ENCODE results near the gene ARID5B.

ARID5B gene

DNA sequence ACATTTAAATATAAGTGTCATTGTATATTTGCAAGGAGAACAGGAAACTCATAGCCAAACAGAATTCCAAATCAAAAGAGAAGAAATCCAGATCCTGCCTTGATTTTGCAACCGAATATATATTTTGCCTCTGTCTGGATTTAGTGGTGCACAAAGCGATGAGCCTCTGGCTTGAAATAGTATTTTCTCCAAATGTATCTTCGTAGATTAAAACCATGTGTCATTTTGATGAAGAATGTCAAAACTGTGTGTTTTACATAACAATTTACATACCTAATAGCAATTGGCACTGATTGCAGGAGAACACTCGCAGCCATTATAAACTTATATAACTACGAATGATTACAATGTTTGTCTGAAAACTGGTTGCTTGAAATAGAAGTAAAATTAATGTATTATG lies 156.4 kb downstream of the ARID5B start:
- no peak for DNase-seq

DNA sequence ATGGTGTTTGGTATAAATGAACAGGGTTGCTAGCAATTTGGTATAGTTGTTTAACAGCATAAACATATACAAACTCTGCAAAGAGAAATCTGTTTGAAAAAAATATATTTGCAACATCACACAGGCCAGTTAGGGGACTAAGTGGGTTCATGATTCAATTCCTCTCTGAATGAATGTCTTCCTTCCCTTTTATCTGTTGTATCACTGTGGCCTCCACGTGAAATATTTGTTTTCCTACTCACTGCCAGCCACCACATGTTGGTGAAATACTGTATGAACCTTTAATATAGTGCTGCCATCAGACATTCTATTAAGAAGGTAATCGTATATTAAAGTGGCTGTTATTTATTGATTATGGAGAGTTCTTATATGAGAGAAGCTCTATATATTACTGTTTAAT lies 157.0 kb downstream of the ARID5B start:
- no peak for DNase-seq

DNA sequence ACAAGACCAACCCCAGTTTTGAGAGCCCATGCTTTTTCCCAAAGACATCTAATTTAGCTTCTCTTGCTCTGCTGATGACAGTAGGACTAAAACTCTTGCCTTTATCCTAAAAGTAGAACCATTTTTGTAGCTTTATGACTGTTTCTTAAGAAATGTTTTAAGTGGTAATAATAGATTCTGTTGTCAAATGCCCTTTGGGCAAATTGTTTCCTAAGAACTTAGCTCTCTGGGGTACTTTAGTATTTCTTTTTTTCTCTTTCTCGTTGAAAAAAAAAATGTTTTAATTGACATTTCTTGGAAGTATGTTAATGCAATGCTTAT lies 157.4 kb downstream of the ARID5B start:
- no peak for DNase-seq

DNA sequence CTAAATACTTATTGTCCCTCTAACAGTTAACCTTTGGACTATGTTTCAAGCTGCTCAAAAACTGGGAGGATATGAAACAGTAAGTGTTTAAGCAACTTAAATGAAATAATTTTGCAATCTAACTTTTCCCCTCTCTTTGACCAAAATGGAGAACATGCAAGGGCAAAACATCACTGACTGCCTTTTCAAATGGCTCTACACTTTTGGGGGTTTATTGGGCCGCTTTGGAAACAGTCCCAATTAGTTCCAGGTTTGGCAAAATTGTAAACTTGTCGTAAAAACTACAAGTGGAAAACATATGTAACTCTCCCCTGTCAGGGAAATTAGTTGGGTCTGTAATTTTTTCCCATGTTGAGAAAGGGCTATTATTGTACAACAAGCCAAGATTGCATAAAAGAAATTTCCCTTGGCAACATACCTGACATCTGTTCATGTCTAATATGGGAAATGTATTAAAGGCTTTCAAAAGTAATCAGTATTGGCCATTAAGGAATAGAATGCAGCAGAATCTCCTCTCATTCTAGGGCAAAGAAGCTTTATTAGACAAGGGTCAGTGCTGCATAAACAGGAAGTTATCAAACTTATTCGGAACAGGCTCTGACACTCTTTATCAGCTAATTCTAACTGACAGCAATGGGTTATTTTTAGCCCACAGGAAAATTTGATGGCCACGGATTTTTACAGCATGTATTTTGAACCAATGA lies 157.9 kb downstream of the ARID5B start:
- no peak for DNase-seq

DNA sequence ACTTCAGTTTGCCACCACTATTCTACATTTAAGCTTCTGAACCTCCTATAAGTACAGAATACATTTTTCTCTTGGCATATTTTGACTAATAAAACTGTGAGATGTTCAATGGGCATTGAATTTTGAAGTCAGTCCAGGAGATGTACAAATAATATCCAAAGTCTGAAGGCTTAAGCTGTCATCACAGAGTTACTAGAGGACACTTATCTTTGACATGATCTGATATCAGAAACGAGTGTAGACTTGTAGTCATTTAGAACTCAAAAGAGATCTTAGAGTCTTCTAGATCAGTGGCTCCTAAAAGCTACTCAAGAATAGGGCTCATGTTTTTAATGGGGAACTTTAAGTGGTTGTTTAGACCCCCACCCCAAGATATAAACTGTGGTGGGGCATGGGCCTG lies 160.5 kb downstream of the ARID5B start:
- DNase-seq, result no peak

DNA sequence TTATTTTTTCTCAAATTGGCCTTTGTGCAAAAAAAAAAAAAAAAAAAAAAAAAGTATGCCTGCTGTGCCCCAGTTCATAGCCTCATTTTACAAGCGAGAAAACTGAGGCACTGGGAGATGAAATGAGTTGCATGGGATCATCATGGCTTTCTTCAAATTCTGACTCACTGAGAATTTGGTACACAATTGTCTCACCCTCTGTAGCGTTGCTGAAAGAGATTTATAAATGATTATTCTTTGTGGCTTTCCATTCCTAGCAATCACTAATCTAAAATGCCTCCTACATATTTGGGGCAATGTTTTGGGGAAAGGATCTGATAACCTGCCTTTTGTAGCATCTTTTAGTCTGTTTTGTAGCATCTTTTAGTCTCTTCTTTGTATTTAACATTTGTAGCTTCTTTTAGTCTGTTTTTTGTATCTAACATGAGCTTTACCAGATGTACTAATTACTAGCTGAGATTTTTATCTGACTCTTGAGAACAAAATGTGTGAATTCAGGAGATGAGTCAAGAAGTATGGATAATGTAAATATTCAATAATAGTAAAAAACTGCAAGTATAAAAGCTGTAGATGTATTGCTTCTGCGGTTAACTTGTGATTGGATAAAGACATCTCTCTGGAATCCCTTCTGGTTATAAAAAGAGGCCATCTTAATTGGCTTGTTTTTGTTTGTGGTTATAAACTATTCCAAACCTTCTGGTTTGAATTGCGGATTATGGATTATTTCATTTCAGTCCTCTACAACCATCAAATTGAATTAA lies 161.4 kb downstream of the ARID5B start:
- no peak for DNase-seq

DNA sequence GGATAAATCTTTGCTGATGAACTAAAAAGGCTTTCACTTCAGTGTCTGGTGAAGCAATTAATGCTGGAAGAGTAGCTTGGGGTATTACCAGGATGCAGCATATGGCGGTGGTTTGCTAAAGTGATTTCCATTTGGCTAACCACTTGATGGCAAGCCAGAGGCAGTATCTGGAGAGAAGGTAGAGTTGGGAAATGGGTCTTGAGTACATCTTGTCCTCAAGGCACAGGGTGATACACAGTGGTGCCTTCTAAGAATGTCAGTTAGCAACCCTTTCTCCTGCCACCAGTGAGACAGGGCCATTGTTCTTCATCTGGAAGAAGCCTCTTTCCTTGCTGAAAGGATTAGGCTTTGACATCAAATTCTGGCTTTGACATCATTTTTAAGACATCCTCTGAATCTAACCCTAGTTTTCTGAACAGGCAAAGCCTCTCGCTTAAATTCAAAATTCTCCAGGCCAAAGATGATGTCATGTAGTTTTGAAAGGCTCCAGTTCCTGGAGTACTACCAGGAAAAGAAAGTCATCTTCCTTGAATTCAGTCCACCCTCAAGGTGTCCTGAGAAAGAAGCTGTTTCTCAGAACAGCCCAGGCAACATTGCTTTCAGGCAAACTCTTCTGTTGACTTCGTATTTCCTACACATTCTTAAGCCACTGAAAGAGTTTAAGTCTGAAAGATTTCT lies 162.4 kb downstream of the ARID5B start:
- DNase-seq, result no peak

DNA sequence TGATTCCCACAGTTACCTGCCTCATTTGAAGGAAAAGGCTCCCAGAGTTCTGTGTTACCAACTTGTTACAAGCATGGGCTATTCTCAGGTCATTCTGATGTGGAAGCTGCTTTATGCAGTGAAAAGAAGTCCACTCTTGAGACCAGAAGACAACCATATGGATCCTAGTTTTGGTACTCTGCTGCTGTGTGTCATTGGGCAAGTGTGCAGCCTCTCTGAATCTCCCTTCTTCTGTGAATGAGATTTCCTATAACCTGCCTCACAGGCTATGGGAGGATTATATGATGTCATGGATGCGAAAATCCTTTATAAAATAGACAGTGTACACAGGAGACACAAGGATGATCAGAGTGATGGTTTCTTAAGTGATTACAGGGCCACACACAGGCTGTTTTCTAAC lies 166.1 kb downstream of the ARID5B start:
- DNase-seq, result no peak

DNA sequence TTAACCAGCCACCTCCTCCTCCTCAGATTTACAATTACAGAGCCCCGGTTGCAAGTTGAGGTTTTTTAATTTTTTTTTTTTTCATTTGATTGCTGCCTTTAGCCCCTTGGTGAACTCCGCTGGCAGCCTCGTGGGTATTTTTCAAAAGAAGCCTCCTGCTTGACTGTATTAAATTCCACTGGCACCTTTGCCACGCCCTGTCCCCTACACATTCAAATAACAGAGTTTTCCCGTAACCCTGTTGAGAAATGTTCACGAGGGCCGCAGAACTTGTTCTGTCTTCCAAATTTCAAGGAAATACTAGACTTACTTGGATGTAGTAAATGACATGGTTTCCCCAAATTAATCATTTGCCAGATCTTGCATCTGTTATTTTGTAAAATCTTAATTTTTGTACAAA lies 167.0 kb downstream of the ARID5B start:
- no peak for DNase-seq

DNA sequence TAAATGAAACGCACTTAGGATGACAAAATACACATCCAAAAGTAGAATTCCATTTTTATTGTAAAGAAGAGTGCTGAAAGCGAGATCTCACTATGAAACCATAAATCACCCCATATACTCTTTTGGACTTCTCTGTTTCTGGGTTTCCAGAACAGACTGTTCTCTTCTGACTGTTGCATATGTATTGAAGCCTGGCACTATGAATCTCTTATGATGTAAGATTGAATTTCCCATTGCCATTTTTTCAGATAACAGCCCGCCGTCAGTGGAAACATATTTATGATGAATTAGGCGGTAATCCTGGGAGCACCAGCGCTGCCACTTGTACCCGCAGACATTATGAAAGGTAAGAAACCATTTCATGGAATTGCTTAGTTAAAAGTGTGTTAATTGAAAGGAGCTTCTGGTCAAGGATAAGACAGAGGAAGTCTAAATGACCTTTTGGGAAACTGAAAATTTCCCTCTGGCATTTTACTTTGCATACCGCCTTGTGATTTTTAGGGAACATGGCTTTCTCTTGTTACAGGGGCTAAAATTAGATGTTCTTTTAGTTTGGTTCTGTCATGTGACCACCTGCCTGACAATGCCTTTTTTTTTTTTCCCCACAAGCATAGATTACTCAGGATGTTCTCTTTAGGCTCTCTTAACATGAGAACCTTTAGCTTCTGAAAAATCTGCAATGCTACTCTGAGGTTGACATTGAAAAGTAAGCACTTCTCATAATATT lies 168.1 kb downstream of the ARID5B start:
- DNase-seq, result no peak

DNA sequence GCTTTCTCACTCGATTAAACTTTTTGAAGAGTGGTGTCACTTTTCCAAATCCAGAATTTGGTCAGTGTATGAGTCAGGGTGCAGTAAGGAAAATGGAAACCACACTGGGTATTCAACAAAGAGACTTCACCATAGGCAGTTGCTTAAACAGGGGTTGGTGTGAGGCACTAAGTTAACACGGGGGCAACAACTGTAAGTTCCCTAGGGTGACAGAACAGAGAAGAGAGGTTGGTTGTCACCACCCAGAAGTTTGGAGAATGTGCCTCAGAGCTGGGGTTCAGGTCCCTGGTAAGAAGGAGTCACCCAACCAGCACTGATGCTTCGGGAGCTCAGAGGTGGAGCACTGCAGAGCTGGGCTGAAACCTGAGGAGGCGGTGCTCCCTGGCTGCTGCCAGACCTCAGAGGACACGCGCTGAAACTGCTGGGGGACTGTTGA lies 170.4 kb downstream of the ARID5B start:
- no peak for DNase-seq

DNA sequence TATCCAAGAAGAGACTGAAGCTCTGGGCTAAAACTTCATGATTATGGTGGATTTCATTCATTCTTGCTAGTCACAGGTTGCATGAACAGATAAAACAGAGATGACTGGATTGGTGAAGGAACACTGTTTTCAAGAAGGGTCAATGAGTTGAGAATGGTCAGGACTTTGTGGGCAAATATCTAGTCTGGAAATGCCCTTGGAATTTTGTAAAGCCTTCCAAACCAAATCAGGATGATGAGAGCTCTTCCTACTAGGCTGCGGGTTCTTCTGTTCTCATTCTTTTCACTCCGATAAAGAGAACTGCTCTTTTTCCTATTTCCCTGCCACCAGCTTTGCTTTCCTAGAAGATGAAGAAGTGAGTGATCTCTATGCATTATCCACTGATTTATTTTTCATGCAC lies 171.4 kb downstream of the ARID5B start:
- DNase-seq, result no peak

DNA sequence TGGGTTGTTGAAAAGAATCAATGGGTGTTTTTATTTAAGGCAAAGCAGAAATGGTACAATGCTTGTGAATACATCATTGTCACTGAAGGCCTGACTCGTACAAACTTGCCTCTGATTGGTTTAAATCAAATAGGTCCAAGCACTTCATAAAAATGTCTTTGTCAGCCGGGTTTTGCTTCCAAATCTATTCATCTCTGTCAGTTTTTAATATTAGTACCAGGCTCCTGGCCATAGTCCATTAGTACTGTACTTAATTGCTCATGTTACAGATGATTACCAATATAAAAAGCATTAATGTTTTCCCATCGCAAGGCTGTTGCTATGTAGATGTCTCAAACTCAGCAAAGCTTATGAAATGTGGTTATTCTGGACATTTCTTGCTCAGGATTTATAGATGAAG lies 171.9 kb downstream of the ARID5B start:
- DNase-seq, result no peak

DNA sequence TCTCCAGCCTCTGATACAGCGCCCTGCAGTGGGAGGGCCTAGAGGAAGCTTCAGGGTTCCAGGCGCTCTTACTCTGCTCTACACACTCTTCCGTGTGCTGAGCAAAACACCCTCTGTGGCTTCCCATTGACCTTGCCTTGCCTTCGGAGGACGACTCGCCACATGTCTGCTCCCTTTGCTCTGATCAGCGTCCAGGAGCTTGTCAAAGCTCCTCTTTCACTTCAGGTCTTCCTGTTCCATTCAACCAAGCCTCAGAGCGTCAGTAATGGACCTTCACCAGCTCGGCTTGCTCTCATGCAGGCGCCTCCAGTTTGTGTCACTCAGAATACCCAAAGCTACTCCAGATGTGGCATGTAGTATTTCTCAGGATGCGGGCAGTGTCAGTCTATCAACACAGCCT lies 173.9 kb downstream of the ARID5B start:
- no peak for DNase-seq

DNA sequence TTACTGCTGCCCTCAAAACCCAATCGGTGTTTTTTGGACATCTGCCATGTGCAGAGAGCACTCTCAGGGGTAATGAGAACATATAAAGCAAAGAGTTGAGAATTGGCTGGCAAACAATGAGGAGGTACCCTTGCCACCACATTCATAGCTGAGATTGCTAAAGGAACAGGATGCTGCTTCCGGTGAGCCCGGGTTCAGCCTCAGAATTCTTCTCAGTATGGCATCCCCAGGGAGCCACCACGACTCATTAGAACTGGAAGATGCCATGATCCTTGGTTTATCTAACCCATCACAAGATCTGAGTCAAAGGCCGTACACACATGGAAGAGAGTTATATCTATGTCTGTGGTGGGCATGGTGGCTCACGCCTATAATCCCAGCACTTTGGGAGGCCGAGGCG lies 174.4 kb downstream of the ARID5B start:
- no peak for DNase-seq

DNA sequence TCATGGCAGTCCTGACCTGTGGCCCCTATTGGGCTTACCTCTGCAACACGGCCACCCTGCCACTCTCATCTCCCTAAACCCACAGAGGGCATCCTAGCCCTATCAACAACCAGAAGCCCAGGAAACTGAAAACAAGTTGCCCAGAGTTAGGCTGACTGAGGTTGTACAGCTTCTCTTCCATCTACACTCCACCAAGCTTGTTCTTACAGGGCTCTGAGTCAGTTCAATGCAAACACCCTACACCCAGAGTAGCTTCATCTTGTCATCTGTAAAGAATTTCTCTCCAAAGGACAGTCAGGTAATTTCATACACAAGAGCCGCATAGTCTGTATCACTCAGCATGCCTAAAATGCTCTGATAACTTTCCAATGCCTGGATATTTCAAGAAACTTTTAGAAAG lies 175.4 kb downstream of the ARID5B start:
- no peak for DNase-seq

DNA sequence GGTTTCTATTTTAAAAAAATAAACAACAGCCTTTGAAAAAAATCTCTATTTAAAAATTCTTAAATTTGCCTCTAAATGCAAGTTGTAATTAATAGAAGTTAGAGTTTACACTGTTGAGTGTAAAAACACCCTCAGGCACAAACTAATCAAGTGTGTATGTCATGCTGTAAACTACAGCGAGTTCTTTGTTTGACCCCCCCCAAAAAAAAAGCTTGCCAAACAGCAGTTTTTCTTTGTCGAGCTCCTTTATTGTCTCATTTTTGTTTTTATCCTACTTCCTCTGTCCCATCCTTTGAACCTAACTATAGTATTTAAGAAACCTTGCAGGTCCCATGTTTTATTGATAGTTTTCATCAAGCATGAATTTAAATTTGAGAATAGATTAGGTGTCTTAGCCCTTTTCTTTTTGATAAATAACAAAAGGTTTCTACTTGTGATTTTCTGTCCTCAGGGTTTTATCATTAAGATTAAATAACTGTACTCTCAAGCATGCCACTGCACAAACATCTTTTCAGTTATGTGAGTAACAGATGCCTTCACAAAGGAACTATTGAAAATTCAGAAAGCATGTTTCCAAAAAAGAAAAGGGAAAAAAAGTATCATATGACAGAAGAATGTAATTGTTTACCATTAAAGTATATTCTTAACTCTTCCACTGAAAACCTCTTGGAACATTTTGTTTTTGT lies 176.0 kb downstream of the ARID5B start:
- DNase-seq, result no peak

DNA sequence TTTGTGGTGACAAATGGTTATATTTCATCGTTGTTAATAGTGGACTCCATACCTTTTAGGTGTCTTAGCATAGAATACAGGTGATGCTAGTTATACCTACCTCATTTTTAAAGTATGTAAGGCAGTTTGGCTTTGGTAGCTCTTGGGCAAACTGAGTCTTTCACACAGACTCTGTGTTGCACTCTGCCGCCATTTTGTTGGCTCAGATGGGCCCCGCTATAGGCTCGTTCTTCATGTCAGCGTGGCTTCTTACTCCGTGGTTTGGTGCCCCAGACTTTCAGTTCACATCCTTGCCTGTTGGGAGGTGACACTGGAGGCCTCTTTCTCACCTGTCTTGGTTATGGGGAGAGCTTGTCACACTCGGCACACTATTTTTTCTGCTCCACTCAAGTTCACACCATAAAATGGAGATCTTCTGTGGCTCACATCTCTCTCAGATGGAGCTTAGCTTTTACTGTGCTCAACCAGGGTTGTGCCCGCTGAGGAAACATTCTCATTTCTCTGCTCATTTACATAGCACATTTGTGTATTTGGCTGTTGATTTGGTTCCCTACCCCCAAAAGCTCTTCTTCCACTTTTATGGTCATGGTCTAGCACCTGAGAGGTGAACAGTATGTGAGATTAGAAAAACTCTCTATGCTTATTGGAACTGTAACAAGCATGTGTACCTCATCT lies 178.5 kb downstream of the ARID5B start:
- DNase-seq, result no peak

DNA sequence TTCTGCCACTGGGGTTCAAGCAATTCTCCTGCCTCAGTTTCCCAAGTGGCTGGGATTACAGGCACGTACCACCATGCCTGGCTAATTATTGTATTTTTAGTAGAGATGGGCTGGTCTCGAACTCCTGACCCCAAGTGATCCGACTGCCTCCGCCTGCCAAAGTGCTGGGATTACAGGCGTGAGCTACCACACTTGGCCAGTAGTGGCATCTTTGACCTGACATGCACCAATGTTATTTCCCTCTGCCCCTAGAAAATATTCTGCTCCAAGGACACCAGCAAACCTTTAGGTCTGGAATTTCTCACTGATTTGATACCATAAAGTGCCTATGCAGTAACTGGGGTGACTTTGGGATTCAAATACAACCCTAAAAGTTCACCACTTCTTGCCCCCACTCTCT lies 179.4 kb downstream of the ARID5B start:
- DNase-seq, result no peak

DNA sequence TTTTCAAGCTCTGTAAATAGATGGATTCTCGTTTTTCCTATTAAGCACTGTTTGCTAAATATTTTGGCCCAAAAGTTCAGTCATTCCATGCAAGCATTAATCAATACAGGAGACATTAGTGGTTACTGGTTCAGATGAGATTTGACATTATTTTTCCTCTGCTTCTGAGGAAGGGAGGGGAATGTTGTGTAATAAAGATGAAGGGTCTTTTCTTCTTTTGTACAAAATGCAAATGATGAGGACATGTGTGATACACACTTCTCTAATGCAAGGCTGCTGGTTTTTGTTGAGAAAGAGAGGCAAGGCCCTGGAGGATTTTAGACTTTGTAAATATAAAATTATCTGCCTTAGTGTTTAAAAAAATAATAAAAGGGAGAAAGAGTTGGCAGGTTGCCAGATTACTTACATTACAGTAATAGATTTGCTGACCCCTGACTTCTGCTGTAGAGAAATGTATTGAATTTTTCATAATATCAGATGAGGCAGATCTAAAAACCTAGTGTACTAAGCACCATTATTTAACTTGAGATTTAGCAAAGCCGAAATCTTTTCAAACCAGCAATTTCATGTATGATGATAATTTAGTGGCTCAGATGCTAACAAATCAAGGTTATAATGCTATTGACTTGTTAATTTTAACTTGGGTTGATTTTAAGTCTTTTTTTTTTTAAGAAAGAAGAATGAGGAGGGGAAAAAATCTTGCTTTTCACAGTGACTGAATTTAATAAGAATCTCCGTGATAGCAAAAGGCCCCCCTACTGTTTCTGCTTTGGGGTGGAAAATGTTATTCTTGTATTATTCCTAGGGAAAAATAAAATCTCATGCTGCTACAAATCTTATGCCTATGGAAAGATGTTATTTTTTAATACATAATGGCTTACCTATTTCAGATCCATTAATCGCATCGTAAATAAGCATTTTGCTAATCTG lies 180.1 kb downstream of the ARID5B start:
- DNase-seq, result peak; percentile 14

DNA sequence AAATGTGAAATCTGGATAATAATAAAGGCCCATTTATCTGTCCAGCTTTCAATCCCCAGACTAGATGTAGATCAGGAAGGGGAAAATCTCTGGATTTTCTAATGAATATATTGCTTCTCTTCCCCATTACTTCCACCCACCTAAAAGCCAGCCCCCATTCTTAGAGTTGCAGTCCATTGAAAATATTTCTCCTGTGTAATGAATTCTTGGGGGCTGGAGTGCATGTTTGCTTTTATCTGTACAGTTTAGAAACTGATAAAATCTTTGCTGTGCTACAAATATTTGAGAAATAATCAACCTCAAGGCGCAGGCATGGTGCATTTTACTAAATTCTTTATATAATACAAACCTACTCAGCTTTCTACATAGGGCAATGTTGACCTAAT lies 180.8 kb downstream of the ARID5B start:
- no peak for DNase-seq

Data from RPMI8226 (cell line).